ENCODE measurements around the gene SRGAP2C. TPM values are rescaled to one million over a fixed set of nuclear protein-coding genes. Genes with fewer than 3 reads are reported as not detected.
"Not testable (repeated sequence)": the region's sequence is repeated elsewhere in the genome, so short reads cannot be mapped to it uniquely, and the experiment has no call there.

The SRGAP2C gene
- polyA plus RNA-seq, 10 donors: 15.3 to 26.8 (median 22.6) TPM

DNA sequence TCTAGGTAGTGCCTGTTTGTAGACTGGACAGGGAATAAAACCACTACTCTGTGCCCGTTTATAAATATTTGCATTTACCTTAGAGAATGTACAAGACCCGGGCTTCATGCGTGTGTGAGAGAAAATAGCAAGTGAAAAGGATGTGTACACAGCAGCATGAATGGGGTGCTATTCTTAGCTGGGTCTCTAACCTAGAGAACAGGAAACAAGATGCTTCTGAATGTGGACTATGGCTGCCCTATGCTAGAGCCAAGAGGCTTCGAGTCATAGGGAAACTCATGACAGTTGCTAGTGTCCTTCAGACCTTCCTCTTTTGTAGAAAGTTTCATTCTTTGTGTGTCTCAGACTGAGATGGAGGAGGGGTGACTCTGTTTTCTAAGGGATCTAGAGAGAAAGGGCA is 39.9 kb downstream of the SRGAP2C start:
- DNase-seq: not testable (repeated sequence)

DNA sequence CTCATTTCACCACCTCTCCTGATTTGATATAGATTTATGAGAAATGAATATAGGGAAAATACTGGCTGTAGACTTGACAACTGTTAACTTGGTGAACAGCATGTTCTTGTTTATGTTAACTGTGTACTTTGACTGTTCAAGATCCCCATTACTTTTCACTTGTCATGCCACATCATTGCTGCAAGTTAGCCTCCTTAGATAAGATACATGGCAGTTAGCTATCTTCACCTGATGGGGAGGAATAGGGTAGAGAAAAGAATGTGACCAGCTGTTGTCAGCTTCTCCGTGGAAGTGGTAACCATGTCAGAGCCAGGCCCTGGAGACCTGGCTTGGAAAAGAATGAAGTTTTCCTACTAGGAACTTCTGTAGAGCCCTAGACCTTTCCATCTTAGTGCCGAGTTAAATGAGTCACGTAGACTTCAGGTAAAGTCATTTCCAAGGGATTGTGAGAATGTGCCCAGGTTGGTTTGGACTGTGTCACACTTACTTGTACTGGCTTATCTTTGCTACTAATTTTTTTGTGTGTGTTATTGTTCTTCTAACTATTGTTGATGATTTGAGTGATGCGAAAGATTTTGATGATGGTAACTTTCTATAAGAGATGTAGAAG is 41.6 kb downstream of the SRGAP2C start:
- DNase-seq: not testable (repeated sequence)

DNA sequence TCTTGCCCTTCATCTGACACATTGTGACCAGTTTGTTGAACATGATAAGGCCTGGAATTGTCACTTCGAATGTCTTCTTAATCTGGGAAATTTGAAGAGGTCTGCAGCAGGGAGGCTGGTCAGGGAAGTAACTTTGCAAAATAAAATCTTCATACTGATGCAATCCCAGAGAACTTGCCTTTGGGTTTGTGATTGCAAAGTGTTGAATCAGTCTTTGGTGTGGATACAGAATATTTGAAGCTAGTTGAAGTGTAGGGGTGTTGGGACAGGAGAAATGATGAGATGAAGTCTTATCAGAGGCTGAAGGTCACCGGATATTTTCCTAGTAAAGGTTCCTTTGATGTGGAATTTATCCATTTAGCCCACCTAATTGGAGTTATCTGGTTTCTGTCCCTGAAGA is 42.1 kb downstream of the SRGAP2C start:
- not testable (repeated sequence) for DNase-seq

DNA sequence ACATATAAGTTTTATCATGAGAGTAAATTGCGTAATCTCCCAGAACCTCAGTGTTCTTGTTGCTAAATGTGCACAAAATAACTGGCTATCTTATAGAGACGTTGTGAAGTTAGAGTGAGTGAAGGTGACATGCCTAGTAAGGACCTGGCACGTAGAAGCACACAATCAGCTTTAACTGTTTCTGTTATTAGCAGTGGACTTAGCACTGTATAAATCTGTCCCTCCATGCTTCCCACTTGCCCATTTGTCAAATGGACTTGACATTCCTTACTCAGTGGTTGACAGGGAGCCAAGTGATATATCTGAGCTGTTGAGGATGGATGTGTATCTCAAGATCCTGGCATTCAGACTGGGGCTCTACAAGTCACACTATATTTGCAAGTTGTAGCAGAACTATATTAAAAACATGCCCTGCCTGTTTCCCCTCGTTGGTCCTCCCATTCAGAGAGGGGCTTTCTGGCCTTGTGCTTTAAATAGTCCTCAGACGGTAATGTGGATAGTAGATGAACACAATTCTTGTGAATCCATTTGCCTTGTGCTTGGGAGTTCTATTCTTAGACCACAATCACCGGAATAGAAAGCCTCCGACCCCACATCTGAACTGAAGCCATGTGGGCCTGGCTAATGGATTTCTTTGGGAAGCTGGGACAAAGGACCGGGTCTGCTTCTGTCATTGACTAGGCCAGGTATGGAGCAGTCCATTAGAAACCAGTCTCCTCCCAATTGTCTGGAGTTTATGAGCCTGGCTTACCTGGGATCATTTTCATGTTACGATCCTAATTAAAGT is 43.0 kb downstream of the SRGAP2C start:
- DNase-seq: not testable (repeated sequence)

DNA sequence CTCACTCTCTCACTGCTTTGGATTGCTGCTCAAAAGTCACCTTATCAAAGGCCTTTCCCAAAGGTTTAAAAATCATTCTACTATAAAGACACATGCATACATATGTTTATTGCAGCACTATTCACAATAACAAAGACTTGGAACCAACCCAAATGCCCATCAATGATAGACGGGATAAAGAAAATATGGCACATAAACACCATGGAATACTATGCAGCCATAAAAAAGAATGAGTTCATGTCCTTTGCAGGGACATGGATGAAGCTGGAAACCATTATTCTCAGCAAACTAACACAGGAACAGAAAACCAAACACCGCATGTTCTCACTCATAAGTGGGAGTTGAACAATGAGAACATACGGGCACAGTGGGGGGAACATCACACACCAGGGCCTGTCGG is 45.9 kb downstream of the SRGAP2C start:
- not testable (repeated sequence) for DNase-seq

DNA sequence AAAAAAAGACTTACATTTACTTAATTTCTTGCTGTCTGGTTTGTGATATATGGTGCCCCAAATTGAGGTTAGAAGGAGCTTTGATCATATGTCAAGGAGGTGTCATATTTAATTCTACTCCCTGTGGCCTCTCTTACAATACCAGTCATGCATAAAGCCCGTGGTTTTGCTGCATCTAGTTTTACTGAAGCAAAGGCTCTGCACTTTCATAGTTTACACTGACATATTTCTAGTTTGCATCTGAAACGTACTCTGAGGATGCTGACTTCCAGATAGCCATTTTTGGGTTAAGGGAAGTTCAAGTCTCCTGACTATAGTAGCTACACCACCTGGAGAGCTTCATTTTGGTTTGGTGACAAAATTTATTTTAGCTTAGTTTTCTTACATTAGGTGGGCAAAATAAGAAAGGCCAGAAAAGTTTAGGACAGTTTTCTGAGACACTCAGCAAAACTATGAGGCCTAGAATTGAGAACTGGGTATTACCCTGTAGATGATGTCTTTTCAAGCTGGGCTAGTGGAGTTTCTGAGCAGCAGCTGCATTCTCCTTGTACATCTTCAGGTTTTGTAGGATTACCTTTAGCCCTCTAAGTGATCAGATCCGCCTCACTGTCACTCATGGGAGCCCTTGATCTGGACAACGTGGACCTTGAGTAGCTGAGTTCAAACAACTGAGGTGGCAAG is 47.8 kb downstream of the SRGAP2C start:
- peak in 1 of 3 donors; percentile 2 for DNase-seq

DNA sequence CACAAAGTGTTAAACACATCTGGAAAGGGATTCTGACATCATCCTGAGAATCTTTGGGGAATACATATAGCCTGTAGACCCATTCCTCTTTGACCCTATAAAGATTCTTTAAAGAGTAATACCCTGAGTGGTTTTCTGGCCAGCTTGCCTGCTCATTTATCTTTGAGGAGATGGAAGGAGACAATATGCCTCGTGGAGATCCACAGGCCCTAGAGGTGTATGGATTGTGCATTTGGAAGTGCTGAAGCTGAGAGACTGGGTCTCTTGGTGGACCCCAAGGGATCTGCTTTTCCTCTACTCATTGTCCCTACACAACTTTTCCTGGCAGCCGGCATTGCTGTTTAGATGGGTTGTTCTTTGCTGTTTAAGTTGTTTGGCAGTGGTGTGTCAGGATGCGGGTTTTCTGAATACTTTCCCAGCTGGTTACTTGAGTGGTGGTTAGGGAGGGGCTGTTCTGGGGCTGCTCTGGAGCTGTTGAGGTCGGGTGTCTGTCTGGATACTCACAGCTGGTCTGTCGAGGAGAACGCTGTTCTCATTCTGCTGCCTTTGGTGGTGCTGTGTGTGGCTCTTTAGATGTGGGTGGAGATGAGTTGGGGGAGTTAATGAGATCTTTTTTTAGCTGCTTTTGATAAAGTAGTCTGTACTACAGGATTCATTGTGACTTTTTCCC is 49.5 kb downstream of the SRGAP2C start:
- DNase-seq: not testable (repeated sequence)

DNA sequence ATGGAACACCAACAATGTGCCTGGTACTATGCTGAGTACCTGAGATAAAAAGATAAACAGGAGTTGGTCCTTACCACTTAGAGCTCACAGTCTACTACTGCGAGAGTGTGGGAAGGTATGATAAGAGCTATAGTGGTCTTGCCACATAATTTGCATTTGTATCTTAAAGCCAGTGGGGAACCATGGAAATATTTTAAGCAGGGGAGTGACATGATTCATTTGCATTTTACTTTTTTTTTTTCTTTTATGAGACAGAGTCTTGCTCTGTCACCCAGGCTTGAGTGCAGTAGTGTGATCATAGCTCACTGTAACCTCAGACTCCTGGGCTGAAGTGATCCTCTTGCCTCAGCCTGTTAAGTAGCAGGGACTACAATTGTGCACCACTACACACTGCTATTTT is 53.6 kb downstream of the SRGAP2C start:
- DNase-seq: not testable (repeated sequence)

DNA sequence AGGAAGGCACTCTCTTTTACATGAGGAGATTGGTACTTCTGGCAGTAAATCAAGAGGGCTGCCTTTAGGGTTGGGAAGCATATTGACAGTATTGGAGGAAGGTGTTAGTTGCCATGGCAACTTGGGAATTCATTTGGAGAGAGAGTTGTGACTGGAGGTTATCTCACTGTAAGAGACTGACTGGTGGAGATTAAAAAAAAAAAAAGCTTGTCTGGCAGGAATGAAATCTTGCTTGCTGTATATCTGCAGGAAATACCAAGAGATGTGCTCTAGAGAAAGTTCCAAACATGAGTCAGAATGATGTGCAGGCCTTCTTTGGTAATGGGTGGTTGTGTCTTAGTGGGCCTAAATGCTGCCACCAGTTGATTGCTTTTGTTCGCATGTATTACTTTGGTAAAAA is 59.1 kb downstream of the SRGAP2C start:
- not testable (repeated sequence) for DNase-seq

DNA sequence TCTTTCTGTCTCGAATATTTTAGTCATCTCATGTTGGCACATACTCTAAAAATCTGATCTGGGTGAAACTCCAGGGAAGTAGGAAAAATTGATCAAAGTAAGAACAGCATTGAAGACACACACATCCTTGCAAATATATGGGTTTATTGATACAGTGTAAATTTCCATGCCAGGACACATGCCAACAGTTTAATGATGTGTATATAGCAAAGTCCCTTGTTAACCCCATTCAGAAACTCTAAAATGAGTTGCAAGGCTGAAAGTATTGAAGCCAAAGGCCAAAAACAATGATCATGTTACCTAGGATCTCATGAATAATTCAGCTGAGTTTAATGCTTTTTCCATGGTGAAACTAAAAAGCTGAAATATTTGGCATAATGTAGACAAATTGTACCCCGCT is 61.6 kb downstream of the SRGAP2C start:
- DNase-seq: not testable (repeated sequence)

DNA sequence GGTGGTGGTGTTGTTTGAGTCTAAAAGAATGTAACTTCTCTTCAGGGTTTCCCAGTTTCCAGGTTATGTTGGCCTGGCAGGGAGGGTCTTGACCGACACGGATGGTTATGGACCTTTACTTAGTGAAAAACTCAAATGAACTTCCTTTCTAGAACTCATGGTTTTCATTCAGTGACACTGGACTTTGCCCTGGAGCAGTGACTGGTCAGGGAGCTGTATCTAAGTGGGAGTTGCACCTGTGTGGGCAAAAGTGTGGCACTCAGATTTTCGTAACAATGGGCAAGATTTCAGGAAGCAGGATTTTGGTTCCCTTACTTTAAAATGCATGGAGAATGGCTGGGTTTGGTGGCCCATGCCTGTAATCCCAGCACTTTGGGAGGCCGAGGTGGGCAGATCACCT is 67.9 kb downstream of the SRGAP2C start:
- DNase-seq: not testable (repeated sequence)

DNA sequence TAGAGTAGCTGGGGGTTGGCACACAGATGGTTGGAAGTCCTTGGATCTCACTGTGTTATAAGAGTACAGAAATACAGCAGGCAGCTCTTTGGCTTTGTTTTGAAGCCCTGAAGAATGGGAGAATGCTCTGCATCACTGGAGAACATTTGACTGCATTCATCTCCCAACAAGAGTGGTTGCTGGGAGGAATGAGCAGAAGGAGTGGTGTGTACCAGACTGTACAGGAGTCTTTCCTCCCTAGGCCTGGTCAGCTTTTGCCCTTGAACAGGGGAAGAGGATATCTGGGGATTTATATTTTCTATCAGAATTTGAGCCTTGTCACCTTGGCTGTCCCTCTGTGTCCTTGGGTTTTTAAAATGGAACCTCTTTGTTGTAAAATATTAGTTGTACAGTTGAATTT is 69.8 kb downstream of the SRGAP2C start:
- DNase-seq: not testable (repeated sequence)

DNA sequence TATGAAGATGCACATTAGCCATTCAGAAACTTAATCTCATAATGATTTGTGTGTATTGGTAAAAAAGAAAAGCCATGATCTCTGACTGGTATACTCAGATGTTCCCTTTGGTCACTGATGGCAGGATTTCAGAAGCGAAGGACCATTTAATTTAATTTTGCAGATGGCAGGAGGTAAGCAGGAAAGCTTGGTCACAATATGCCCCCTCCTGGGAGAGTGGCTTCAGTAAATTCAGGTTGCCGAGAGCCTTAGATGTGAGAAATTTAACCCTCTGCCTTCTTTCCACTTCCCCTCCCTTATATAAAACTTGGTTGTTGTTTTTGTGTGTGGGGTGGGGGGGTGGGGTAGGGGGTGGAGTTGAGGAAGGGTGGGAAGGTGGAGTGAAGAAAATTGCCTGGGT is 72.9 kb downstream of the SRGAP2C start:
- not testable (repeated sequence) for DNase-seq

DNA sequence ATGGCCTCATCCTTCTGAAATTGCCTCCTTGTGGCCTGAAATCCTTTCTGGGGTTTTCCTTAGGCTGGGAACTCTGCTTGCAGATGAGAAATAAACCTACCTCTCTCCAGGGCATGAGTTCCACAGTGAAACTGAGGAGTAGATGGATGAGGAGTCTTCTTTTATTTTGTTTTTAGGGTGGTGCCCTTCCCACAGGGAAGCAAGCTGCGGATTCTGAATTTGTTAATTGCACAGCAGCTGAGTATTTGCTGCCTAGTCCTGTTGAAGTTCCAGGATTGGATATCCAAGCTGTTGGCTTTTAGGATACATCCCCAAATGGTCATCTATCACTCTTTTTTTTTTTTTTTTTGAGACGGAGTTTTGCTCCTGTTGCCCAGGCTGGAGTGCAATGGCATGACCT is 73.4 kb downstream of the SRGAP2C start:
- DNase-seq: not testable (repeated sequence)

DNA sequence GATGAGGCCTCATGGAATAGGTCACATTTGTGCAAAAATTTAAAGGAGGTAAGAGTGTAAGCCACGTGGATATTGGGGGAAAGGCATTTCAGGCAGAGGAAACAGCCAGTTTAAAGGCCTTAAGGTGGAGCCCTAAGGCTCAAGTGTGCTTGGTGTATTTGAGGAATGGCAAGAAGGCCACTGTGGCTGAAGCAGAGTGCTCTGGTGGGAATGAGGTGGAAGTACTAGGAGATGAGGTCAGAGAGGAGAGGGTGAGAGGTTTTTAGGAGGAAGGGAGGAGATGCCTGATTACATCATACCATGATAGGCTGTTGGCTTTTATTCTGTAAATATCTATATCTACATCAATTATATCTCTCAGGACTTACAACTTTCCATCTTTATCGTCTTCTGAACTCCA is 75.4 kb downstream of the SRGAP2C start:
- not testable (repeated sequence) for DNase-seq

DNA sequence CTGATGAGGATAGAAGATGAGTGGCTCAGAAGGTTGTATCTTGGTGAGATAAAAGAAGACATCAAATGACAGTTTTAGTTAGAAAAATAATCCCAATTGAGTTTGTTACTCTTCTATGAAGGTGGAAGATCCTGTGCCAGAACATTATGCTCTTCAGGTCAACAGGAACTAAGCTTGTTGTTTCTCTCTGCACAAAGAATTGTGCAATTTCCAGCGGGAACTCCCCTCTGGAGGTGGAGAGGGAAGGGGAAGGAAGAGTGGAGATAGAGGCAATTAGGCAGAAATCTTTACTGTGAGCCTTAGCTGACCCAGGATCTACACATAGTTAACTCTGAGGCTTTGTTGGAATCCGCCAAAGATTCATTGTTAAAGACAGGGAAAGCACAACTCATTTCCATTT is 77.4 kb downstream of the SRGAP2C start:
- not testable (repeated sequence) for DNase-seq

DNA sequence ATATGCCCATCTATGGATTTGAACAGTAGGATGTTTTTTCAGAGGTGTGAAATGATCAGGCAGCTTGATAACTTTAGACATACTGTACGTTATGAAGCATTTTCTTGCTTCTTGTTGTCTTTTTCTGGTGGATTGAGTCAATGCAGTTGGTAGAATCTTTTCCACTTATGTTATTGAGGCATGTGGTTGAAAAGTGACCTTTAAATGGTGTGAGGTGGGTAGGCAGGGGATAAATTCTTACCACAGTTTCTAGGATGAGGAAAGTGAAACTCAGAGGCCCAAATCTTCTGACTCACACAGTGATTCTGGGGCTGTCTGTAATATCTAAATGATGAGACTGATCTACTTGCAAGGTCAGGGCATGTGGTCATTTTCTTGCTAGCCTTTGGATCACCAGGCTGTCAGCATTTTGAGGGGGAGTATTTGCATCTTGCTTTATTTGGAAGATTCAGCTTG is 79.0 kb downstream of the SRGAP2C start:
- not testable (repeated sequence) for DNase-seq

DNA sequence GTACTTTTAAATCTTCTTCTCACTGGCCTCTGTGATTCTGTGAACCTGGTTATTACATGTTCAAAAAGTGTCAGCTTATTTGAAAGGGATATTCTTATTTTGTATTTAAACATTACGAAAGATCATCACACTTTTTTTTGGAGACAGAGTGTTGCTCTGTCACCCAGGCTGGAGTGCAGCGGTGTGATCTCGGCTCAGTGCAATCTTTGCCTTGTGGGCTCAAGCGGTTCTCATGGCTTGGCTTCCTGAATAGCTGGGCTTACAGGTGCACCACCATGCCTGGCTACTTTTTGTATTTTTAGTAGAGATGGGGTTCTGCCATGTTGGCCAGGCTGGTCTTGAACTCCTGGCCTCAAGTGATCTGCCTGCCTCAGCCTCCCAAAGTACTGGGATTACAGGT is 82.3 kb downstream of the SRGAP2C start:
- DNase-seq: not testable (repeated sequence)

DNA sequence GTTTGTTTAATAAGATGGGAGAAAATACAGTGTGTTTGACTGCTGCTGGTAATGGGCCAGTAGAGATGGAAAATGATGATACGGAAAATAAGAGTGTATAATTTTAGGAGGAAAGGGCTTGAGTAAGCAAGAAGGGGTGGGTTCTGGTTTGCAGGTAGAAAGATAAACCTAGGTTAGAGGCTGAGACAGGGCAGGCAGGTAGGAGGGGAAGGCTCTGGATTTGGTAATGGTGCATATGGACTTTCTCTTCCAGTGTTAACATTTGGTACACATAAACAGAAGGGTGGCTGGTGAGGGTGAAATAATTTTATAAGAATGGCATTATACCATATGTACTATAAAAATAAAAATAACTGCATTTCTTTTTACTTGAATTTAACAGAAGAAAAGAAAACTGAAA is 84.5 kb downstream of the SRGAP2C start:
- not testable (repeated sequence) for DNase-seq

DNA sequence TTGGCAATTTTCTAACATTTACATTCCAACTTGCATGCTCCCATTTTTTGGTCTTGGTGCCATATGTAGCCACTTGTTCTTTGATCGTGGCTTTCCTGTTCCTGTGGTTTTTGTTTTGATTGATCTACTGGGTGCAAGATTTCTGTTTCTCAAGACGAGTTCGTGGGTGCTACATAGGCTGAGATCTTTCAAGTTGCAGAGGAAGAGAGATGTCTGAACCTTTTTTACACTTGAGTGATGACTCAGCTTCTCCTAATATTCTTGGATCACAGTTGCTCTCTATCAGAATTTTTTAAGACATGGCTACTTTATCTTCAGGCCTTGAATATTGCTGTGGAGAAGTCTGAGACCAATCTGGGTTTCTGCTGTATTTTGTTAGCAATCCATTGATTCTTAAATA is 85.2 kb downstream of the SRGAP2C start:
- DNase-seq: not testable (repeated sequence)

DNA sequence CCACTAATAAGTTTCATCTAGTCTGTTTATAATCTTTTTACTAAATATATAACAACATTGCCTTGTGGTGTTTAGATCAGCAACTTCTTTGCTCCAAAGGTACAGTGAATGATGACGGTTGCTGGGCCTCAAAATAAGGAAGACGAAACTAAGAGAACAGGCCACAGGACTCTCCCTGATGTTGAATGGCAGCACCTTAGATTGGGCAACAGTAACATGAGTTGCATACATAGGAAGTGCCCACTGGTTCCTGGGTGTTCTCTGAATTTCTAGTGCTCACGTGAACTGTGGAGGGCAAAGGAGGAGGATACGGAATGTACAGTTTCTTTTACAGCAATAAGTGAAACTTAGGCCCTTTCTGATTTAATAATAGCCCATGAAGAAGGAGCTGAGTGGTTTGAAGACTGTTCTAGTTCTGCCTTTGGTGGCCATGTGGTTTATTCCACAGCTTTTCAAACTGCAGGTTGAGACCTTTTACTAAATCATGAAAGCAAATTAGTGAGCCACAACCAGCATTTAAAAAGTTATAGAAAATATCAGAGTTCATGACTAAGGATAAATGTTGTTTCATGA is 86.5 kb downstream of the SRGAP2C start:
- DNase-seq: not testable (repeated sequence)

DNA sequence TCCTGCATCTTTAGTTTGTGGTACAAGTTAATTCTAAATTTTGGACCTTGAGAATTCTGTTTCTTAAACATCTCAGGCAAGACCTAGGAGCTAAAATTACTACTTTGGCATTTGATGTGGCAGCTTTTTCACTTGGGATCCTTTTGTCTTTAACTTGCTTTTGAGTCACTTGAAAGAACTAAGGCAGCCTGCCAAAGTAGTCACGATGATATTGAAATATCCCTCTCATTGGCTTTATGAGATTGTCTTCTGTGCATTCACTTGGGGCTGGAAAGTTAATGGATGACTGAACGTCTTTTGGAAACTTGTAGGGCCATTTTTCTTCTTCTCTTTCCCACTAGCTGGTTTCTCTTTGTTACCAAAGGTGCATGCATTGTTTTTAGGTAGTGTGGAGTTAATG is 90.7 kb downstream of the SRGAP2C start:
- DNase-seq: not testable (repeated sequence)
